ENCODE results near the gene FDXACB1.

DNA sequence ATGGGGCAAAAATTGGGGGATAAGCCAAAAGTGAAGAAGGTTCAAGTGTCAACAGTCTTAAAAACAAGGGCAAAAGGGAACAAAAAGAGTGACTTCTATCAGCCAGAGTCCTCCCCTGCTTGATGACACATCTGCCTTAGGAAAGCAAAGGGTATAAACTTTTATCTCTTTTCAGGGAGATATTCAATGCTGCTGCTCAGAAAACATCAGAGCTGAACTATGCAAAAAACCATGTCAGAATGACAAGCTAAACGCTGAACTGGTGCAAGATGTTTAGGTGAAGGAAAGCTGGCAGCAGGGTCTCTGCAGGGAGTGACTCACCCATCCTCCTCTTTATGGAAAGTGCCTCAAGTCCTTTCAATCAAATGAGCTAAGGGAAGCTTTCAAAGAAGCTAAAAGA, 32.3 kb downstream of the FDXACB1 start:
- TF ChIP-seq GATA2 (IDR thresholded peaks at IDR 0.05; ENCODE audit: low read depth, low read length) (no peak), GATA3 (IDR thresholded peaks at IDR 0.05; ENCODE audit: low read depth, low read length) (no peak)
